Femur (tissue), 1 donor: ENCODE results near the gene PRM2.

Experiments
- DNase-seq: peaks from one replicate; pipeline ENCODE4 v3.0.0-alpha.2; 2017

Gene PRM2

DNA sequence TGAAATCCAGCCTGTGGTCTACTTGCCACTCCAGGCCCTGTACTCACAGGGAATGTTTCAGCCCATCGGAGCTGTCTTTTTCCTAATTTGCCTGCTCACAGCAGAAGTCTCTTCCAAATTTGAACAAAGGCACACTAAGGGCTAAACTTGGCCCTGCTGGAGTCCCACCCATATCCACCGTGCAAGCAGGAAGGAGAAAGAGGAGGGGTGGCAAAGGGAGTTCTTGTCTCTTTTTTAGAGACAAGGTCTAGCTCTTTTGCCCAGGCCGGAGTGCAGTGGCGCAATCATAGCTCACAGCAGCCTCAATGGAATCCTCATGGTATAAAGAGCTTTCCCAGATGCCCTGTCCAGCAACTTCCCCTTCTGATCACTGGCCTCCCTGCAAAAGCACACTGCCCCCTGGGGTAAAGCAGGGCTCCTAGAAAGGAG is 7.6 kb upstream of the PRM2 start:
- no peak for DNase-seq

DNA sequence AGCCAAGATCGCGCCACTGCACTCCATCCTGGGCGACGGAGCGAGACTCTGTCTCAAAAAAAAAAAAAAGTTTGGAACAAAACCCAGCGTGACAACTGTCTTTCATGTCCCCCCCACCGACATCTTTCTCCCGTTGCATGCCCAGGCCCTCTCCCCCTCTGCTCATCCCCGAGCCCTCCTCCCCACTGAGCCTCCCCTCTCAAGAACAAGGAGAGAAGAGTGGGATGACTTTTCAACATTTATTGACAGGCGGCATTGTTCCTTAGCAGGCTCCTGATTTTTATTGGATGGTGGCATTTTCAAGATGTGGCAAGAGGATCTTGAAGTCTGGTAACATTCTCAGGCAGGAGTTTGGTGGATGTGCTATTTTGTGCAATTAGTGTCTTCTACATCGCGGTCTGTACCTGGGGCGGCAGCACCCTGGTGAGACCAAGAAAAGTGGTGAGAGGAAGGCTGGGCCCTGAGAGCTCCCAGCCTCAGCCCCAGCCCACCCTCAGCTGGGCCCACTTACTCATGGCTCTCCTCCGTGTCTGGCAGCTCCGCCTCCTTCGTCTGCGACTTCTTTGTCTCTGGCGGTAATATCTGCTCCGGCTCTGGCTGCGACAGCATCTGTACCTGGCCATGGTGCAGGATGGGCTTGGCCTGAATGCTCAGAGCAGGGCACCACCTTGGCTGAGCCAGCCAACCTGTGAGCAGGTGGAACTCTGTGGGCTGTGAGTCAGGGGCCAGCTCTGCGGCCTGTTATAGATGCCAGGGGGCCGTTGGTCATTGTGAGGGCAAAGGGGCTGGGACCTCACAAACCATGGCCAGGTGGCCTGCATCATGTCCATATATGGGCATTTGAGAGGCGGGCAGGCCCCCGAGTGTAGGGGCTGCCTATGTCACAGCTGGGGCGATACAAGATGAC is 4.6 kb upstream of the PRM2 start, which contains the start of gene PRM1:
TSS of gene PRM1 (minus strand) at position 715 of the 907 bp plus-strand sequence. CDS start at position 623, 92 bp downstream.
- no peak for DNase-seq

DNA sequence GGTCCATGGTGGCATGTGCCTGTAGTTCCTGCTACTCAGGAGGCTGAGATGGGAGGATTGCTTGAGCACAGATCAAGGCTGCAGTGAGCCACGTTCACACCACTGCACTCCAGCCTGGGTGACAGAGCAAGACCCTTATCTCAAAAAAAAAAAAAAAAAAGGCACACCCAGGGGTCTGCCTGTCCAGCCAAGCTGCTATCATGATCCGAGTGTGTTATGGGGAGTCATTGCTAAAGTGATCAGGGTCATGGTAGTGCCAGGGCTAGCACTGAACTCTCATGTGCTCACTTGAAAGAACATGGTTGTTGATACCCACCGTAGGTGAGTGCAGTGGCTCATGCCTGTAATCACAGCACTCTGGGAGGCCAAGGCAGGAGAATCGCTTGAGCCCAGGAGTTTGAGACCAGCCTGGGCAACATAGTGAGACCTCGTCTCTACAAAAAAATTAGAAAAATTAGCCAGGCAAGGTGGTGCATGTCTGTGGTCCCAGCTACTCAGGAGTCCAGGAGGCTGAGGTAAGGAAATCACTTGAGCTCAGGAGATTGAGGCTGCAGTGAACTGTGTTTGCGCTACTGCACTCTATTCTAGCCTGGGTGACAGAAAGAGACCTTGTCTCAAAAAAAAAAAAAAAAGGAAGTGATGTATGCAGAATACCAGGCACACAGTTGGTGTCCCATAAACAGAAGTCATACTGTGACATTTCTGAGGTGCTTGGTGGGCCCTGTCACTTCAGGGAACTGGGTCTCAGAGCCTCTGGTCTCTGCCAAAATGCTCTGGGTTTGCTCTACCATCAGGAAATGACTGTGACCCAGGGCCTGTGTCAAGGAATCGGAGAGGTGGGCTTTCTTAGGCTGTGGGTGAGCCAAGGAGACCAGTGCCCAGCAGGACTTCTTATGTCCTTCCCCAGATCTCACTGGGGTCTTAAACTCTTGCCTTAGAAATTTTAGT is 2.7 kb upstream of the PRM2 start:
- no peak for DNase-seq

DNA sequence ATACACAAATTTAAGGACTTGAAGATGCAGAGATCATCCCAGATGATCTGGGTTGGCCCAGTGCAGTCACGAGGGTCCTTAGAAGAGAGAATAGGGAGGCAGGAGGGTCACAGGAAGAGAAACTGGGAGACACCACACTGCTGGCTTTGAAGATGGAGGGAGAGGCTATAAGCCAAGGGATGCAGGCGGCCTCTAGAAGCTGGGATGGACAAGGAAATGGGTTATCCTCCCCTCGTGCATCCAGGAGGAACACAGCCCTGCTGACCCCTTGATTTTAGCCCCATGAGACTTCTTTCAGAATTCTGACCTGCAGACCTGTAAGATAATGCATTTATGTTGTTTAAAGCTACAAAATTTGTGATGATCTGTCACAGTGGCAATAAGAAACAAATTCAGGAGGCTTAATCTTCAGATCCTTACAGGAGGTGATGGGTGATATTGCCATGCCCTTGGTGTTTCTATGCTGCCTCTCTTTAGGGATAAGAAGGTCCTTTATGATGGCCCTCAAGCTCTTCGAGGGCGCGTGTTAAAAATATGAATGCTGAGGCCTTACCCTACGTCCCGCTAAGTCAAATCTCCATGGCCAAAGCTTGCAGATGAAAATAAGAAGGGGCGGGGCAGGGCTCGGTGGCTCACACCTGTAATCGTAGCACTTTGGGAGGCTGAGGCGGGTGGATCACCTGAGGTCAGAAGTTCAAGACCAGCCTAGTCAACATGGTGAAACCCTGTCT is 1.5 kb upstream of the PRM2 start:
- DNase-seq = no peak

DNA sequence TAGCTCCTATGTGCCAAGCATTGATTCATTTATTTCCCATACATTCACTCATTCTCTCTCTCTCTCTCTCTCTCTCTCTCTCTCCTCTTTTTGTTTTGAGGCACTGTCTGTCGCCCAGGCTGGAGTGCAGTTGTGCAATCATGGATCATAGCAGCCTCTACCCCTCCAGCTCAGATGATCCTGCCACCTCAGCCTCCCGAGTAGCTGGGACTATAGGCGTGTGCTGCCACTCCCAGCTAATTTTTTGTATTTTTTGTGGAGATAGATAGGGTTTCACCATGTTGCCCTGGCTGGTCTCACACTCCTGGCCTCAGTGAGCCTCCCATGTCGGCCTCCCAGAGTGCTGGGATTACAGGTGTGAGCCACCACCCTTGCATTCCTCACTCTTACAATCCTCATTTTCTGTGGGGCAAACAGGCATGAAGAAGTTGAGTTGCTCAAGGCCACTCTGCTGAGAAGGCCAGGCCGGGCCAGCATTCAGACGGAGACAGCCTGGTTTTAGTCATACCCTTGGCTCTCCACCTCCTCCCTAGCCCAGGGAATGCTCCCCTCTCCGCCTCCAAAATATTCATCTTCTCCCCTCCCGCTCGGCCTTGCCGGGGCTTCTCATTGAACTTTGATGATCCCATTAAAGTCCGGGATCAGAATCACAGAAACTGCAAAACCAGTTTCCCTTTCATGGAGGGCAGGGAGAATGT is 765 bp upstream of the PRM2 start:
- no peak for DNase-seq

DNA sequence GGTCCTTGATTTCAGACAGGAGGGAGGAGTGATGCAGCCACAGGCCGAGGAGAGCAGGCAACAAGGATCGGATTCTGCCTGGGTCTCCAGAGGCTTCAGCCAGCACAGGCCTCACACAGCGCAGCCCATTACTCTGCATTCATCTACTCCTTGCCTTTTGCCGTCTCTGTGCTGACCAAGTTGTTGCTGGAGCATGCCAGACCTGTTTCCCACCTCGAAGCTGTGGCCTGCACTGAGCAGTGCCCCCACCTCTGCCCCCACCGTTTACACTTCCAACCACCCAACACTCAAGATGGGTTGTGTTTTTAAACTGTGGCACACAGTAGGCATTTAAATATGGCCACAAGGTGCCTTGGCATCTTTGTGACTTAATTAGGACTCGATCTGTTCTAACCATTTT is 1.3 kb downstream of the PRM2 start:
- no peak for DNase-seq

DNA sequence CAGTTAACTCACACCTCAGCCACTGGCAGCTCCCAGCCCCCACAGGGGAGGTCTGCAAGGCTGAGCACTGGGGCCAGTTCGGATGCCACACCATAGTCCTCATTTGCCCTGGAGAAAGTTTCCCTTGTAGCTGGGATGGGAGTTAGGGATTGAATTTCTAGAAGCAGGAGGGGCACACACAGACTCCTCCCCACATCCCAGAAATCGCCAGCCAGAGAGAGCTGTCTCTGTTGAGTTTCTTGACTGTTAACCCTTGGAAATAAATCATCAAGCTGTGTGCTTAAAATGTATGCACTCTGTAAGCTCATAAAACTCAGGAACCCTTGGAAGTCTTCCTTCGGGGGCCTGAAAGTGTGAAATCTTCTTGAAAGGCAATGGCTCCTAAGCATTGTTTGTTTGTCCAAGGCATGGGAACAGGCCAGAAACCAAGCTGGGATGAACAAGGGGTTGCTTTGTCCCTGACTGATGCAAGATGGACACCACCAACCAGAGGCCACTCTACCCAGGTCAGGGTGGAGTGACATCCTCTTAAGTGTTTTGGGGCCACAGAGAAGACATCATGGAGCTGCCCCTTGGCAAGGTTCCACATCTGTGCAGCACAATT is 2.5 kb downstream of the PRM2 start:
- DNase-seq = no peak

DNA sequence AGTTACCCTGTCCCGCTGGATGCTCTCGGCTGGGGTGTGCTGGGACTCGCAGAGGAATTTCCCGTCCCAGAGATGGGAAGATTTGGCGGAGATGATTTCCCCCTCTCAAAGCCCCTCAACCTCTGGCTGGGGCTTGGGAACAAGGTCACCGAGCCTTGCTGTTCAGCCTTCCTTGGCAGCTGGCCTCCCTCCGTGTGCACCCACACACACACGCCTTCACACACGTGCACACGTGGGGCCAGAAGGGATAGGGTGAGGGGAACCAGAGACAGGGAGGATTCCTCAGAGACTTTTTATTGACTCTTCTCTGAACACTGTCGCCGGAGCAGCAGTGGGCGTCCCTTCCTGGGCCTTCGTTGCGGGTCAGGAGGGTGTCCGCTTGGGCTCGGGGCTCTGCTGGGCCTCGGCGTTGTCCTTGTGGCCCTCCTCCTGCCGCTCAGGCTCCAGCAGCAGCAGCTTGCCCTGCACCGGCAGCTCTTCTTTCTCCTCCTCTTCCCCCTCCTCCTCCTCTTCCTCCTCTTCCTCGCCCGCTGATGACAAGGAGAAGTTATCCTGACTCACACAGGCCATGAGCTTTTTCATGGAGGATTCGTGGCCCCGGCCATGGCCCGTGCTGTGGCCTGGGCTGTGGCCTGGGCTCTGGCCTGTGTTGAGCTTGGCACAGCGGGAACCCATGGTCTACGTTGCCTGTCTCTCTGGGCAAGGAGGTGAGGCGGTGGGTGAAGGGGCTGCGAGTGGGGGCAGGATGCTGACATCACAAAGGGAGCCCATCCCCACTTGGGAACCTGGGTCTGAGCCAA is 3.2 kb downstream of the PRM2 start, which contains the start of gene PRM3:
TSS of gene PRM3 (minus strand) at position 709 of the 800 bp plus-strand sequence. CDS start at position 675, 34 bp downstream.
- DNase-seq = no peak

DNA sequence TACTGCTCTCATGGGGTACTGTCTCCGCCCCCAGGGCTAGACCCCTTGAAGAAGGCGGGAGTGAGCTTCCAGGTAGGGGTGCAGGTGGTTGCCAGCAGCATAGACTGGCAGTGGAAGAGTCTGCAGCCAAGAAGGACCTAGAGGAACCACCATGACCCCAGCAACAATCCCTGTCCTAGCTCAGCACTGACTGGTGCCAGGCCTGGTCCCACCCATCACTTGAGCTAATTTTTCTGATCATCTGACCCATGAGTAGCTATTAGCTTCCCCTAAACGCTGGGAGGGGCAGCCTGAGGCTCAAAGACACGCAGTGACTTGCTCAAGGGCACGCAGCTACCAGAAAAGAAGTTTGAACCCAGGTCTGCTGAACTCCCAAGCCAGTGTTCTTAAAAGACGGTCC is 3.8 kb downstream of the PRM2 start:
- DNase-seq = no peak

DNA sequence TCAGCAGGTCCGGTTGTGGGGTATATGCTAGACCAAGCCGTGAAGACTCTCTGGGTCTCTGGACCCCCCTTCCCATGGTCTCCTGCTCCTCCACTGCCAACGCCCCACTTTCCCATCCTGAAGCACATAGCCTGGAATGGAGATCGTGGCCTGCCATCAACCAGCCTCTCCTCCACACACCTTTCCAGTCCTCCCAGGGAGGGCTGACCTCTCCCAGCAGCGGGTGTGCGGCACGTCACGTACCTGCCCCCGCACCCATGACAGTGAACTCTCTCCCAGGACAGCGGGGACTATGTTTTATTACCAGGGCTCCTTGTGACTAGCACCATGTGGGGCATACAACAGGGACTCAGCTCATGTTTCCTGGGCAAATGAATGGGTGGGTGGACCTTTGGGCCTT is 4.7 kb downstream of the PRM2 start:
- no peak for DNase-seq

DNA sequence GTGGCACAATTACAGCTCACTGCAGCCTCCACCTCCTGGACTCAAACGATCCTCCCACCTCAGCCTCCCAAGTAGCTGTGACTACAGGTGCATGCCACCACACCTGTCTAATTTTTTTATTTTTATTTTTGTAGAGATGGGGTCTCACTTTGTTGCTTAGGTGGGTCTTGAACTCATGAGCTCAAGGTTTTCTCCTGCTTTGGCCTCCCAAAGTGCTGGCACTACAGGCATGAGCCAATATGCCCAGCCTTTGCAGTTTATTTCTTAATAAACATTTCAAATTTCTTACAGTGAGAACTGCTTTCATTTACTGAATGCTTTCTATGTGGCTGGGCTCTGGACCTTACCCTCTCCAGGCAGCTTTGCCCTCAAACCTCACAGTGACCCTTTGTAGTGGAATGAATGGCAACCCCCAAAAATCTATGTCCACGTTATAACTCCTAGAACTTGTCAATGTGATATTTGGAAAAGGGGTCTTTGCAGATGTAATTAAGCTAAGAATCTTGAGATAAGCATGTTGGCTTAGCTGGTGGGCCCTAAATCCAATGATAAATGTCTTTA is 5.6 kb downstream of the PRM2 start:
- no peak for DNase-seq

DNA sequence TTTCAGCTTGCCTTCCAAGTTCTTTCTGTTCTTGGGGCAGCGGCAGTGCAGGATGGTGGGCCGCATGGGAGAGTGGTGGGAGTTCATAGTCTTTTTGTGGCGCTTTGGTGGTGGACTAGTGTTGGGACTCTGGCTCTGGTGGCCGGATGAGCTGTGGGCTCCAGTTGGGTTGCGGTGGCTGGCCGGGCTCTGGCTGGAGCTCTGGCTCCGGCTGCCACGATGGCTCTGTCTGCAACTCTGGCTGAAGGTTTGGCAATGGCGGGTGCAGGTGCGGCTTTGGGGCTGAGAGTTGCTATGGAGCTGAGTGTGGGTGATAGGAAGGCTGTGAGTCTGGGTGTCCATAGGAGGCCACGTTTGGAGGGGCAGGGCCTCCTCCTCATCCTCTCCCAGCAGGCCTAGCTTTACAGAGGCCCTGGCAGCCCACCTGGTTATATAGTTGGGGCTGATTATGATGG is 7.3 kb downstream of the PRM2 start, which contains the start of gene TNP2:
TSS of gene TNP2 (minus strand) at position 405 of the 455 bp plus-strand sequence. CDS start at position 342, 63 bp downstream.
- no peak for DNase-seq

DNA sequence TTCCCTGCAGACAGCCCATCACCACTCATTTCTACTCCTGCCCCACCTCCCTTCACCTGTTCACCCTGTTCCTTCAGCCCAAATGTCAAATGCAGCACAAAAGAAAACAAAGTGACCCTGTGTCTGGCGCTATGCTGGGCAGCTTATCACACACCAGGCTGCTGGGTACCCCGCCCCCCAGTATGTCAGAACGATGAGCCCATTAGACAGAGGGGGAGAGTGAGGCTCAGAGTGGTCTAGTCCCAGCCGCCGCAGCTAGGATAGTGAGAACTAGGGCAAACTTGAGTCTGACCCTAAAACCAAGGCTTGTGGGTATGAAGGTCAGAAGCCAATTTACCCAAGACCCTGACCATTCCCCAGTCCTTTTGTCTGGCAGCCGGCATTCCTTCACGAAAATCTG is 11.2 kb downstream of the PRM2 start:
- DNase-seq = no peak

DNA sequence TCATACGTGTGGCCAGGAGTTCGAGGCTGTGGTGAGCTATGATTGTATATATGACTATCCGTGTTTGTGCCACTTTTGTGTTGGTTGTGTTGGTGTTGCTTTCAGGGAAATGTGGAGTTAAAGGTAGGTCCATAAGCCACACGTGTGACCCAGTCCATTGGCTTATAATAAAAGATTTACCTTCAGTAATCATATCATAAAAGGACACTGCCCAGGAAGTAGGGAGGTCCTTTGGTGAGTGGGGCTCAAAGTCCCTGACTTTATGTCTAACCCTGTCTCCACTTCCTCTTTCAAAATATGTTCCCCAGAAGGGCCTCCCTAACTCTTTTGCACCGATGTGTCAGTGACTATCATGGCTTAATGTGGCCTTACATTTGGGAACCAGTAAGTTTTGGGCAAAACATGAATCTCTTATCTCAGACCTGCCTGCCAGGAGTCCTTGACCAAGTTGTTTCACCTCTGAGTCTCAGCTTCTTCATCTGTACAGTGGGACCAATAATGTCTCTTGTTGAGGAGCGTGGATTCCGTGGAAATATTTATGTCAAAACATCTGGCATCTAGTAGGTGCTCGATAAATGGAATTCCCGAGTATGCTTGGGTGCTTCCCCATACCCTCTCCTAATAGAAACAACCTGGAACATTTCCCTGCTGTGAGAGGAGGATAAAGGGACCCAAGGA is 12.0 kb downstream of the PRM2 start:
- DNase-seq = no peak

DNA sequence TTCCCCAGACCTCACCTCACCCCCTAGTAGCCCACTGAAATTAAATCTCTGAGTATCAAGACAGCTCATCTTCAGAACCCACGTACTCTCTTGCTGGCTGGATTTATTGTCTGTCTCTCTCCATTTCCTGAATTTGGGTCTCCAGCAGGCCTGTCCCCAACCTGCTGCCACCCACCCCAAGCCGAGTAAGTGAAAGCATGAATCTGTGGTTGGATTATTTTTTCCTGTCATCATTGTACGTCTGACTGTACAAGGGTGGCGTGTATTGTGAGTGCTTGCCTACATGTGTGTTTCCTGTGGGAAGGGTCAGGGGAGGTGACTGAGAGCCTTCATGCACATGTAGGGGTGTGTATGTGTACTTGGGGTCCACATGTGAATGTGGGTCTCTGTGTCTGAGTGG is 12.5 kb downstream of the PRM2 start:
- no peak for DNase-seq

DNA sequence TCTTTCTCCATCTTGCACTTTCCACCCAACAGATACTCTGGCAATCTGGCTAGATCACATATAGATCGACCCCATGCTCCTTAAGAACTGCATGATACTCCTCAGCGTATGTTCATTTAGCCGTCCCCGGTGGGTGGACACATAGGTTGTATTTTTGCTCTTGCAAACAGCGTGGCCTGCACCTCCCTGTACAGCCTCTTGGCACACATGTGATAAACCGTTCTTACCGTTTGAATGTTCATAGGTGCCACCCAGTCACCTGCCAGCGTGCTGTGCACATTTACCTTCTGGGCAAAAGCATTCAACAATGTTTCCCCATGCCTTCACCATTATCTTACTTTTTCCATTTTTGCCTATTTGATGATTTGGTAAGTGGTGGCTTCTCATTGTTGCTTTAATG is 13.4 kb downstream of the PRM2 start:
- no peak for DNase-seq

DNA sequence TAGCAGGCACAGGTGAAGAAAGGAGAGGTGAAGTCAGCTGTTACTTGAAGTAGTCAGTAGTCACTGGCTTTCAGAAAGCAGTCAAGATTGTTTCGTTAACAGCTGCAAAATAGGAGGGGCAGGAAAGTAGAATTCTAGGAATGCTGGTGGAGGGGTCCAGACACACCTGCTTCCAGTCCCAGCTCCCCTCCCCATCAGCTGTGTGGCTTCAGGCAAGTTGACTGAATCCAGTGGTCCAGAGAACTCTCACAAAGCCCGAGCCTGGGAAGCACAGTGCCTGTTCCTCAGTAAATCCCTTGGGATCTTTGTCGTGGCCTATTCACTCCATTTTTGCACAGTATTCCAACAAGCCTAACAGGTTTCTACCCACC is 15.7 kb downstream of the PRM2 start:
- DNase-seq = no peak

DNA sequence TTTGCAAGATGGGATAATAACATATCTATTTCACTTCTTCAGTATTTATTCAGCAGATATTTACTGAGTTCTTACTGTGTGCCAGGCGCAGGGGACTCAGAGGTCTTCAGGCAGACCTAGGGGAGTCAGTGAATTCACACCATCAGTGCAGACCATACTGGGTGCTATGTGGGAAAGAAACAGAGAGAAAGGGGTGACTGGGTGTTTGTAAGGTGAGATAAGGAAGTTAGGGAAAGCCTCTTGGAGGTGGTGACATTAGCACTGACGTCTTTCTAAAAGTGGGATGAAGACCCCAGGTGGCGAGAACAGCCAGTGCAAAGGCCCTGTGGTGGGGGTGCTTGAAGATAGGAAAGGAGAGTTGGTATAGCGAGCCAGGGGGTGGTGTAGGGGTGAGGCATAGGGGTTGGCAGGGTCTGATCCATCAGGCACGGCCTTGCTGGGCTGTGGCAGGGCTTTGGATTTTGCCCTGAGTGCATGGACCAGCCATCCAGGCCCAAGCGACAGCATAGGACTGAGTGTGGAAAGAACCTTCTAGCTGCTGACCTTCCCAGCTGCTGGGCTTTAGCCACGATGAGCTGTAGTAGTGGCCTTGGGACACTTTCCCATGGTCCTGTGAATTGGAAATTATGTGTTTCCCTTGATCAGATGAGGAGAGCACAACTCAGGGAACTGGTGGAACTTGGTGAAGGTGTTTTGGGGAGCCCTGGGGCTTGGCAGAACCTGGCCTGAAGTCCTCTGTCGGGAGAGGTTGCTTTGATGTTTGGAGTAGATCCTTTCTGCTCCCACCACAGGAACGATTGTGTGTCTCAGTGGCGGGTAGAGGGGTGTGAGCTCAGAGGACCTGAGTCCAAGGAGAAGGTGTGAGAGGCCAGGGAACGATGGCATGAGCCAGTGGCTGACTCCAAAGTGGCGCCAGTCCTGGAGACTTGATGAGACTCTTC is 16.4 kb downstream of the PRM2 start:
- DNase-seq = no peak
